DMS114 treated with DMSO at 0.1 percent for 48 hours (cell line): ENCODE measurements around the gene FAM174A.

ENCODE experiments used
- DNase-seq: peaks from one replicate; lab custom pipeline; 2025; ENCODE audit not compliant: unreplicated experiment; lab: John Stamatoyannopoulos, UW

The FAM174A gene

DNA sequence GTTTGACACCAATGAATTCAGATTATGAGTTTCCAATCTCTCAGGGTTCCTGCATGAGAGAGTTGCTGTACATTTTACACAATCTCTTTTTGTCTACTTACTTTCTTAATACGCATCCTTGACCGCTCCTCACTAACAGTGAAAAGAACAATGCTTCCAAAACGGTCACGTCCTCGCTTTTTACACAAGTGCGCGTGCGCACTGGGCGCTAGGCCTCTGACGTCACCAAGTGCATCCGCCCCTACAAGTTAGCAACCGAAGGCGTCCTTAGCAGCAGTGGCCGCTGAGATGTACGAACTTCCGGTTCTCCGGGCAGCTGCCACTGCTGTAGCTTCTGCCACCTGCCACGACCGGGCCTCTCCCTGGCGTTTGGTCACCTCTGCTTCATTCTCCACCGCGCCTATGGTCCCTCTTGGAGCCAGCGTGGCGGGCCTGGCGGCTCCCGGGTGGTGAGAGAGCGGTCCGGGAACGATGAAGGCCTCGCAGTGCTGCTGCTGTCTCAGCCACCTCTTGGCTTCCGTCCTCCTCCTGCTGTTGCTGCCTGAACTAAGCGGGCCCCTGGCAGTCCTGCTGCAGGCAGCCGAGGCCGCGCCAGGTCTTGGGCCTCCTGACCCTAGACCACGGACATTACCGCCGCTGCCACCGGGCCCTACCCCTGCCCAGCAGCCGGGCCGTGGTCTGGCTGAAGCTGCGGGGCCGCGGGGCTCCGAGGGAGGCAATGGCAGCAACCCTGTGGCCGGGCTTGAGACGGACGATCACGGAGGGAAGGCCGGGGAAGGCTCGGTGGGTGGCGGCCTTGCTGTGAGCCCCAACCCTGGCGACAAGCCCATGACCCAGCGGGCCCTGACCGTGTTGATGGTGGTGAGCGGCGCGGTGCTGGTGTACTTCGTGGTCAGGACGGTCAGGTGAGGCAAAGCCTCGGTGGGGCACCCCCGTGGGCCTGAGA is at the start of gene FAM174A:
FAM174A (plus strand) TSS at position 315 of the 946 bp plus-strand sequence; CDS start at position 472, 157 bp downstream.
- DNase-seq: peak; percentile 92

GRCh38 chr5:100493996-100494395 is 41.2 kb upstream of the FAM174A start:
- no peak for DNase-seq

GRCh38 chr5:100496296-100496695 is 38.9 kb upstream of the FAM174A start:
- no peak for DNase-seq

GRCh38 chr5:100502684-100503083 is 32.5 kb upstream of the FAM174A start:
- DNase-seq: no peak

DNA sequence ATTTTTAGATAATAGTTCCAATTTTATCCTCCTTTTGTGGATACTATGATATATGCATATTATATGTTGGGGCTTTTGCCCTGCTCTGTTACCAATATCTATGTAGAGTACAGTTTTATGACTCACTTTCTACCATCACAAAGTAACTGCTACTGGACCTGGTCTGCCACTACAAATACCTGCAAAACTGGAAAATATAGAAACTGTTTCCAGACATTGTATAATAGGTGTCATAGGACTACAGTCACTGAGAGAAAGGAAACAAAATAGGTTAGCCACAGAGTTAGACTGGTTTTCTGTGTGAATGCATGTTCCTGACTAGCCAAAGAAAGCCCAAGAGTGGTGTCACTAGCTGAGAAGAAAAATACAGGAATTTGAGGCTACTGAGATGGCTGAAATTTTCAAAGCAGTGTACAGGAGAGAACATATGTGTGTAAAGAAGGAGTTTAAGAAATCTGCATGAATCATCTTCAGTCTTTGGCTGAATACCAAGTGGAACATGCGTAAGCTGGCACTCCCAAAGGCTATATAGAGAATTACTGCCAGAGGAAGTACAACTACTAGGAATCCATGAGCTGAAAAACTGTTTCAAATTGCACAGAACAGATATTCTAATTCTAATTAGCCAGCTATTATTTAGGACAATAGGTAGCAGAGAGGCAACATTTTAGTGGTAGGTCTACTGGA is 29.0 kb upstream of the FAM174A start:
- no peak for DNase-seq

DNA sequence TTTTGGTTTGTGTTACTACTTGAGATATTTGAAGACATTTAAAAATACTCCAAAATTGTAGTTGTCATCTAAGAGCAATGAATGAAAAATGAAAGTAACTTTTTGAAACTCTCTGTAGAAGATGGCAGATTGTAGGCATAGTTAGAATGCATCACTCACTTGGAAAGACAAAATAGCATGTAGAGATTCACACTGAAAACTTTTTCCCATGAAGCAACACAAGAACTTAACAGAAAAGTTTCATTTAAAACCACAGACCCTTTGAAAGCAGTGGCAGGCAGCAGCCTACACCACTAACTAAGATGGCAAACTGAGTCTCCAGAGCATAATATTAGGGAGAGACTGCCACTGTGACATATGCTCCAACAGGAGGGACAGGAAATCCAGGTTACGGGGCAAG is 18.9 kb upstream of the FAM174A start:
- no peak for DNase-seq

- no peak for DNase-seq
Observed at GRCh38 chr5:100517301-100517974, 17.7 kb upstream of the FAM174A start.

- no peak for DNase-seq
Observed at GRCh38 chr5:100518377-100518776, 16.8 kb upstream of the FAM174A start.

GRCh38 chr5:100519075-100519474 is 16.1 kb upstream of the FAM174A start:
- DNase-seq: no peak

DNA sequence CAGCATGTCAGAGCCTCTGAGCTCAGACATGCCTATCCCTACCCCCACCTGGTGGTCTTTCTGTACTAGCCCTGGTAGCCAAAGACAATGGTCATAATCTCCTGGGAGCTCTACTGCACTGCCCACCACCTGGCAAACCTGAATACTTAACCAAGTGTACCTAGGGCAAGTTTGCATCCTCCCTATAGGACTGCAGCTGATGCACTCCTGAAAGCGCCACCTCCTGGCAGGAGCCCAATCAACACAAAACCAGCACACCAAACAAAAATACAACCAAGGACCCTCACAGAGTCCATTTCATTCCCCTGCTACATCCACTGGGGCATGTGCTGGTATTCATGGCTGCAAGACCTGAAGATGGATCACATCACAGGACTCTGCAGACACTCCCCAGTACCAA is 14.8 kb upstream of the FAM174A start:
- DNase-seq: no peak

GRCh38 chr5:100537946-100538345 is 2.8 kb downstream of the FAM174A start:
- DNase-seq: no peak

- no peak for DNase-seq
Observed at GRCh38 chr5:100539519-100539918, 4.3 kb downstream of the FAM174A start.

DNA sequence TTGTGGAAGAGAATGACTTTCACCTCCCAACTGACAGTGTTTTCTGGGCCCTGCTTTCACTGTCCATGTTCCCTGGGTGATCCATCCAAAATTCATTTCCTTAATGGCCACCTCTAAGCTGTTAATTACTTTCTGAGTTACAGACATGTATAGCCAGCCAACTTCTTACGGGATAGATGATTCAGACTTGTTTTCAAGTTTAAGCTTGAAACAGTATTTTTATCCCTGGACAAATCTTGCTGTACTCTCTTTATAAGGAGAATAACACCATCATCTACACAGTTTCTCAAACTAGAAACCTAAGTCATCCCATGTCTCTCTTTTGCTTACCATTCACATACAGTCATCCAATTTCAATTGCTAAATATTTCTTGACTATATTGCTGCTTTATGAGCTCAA is 6.9 kb downstream of the FAM174A start:
- no peak for DNase-seq

DNA sequence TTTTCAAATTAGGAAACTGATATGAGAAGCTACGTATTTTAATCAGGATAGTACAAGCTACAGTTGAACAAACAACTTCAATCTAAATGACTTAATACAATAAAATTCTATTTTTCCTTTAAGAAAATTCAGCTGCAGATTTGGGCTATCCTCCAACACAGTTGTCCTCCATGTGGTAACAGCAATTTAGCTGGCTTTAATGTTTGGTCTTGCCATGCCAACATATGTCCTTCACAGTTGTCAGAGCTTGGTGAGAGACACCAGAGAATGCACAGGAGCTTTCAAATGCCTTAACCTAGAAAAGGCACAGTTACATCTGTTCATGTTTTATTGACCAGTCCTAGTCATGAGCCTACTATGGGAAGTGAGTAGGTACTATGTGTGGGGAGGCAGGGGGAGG is 10.8 kb downstream of the FAM174A start:
- no peak for DNase-seq

DNA sequence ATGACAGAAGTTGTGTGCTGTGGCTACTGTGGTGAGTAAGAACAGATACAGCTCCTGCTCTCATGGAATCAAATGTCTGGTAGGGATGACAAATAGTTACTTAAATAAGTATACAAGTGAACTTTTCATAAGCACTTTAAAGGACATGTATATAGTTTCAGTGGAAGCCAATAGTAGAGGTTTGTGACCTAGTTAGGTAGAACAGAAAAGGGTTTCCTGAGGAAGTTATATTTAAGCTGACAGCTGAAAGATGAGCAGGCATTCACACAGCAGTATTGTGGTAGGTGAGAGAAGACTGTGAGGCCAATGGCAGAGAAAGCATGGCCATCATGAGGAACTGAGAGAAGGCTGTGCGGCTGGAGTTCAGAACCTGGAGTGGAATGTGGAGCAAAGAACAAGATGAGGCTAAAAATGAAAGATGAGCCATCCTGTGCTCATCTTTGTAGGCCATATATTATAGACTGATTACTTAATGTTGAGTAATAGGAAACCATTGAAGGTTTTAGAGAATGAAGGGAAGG is 15.4 kb downstream of the FAM174A start:
- no peak for DNase-seq

GRCh38 chr5:100551183-100551582 is 16.0 kb downstream of the FAM174A start:
- no peak for DNase-seq

GRCh38 chr5:100553209-100553608 is 18.0 kb downstream of the FAM174A start:
- DNase-seq: no peak

DNA sequence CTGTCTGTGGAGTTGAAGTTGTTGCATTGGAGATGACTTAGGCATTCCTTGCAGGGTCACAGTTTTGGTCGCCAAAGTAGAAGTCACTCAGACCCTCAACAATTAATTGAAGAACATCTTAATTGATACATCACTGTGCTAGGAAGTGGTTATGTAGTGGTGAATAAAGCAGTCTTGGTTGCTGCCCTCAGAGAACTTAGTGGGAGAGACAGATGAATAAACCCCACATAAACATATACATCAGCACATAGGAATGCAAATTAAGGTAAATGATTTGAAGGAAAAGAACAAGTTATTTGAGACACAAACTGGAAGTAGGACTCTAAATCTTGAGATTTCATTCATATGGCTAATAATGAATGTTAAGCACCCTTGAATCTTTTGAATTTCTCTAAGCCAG is 25.7 kb downstream of the FAM174A start:
- DNase-seq: no peak

DNA sequence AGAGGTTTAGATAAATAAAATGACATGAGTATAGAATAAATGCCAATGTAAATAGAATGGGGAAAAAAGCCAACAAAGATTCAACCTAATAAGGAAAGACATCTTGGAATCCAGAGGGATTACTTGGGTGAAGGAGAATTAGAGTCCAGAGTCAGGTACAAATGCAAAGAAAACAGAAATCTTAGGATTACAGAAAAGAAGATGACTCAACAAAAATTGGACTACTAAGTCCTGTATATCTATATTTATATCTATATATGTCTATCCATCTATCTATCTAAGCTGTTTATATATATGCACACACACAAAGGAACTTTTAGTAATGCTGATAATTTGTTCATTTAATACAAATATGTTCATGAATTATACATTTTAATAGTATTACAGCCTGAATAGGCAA is 27.6 kb downstream of the FAM174A start:
- DNase-seq: no peak

- no peak for DNase-seq
Observed at GRCh38 chr5:100566382-100567141, 31.4 kb downstream of the FAM174A start.

DNA sequence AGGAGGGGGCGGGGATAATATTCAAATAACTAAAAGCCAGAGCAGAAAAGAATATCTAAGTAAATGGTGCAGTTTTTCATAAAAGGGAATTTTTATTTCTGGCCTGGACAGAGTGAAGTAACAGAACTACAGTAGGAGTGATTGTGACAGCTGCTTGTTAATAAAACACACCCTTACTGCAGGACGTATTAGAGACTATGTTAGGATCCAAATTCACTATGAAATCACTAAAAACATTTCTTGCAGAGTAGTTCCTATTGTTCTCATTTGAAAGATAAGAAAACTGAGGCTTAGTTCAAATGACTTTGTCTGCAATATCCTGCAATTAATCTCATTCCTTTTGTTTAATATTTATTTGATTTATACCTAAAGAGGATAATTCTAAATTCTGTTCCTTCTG is 39.5 kb downstream of the FAM174A start:
- DNase-seq: no peak
